ENCODE results near the gene SYT1. TPM values are rescaled to one million over a fixed set of nuclear protein-coding genes. Genes with fewer than 3 reads are reported as not detected.
A peak's percentile ranks its signal among the peaks of the same experiment; 100 is the strongest.
"Not testable (repeated sequence)": the region's sequence is repeated elsewhere in the genome, so short reads cannot be mapped to it uniquely, and the experiment has no call there.

SYT1 gene
- total and polyA plus RNA-seq, 2 donors (not counting 3 experiments of a cell fraction or from before 2014, with no cell fraction given): 3.2 to 15.3 TPM

GRCh38 chr12:79426121-79426520, 561.5 kb downstream of the SYT1 start:
- H2AFZ ChIP-seq (ENCODE audit: low read depth, low read length): peak overlapping the region; percentile 27
- no peak for DNase-seq (ENCODE audit: low read depth, low spot score)

GRCh38 chr12:79426744-79427143, 562.2 kb downstream of the SYT1 start:
- BruUV-seq (replicated peaks); intact Hi-C loops (cut with micrococcal nuclease): not testable (repeated sequence)

More at GRCh38 chr12:79426121-79426520, 561.5 kb downstream of the SYT1 start:
- Histone ChIP-seq H3K79me2 (ENCODE audit: control insufficient read depth, insufficient read depth, low read length) (no peaks in the 10 kb centered on the region), H3K4me1 (ENCODE audit: control insufficient read depth, extremely low read depth, insufficient read depth, low read length) (peaks cover 46% of the 10 kb centered on the region), H3K27ac (ENCODE audit: insufficient read depth, low read depth, low read length) (no peak overlapping the region), H3K4me2 (ENCODE audit: insufficient read depth, low read length) (no peak overlapping the region), H3K27me3 (ENCODE audit: control insufficient read depth in 2 of 2, insufficient read depth in 2 of 2, low read length in 2 of 2) (no peaks in the 10 kb centered on the region), H3K36me3 (ENCODE audit: control insufficient read depth in 2 of 2, extremely low read depth in 1 of 2, insufficient read depth in 2 of 2, low read length in 2 of 2) (no peaks in the 10 kb centered on the region), H3K9me1 (replicated peaks; ENCODE audit: control insufficient read depth, extremely low read depth, insufficient read depth, low read length) (no peaks in the 10 kb centered on the region), H3K9me3 (replicated peaks; ENCODE audit: control insufficient read depth, insufficient read depth, low read length) (no peaks in the 10 kb centered on the region), H3K9ac (replicated peaks; ENCODE audit: extremely low read depth, insufficient read depth, low read length) (no peak overlapping the region), H3K4me3 (replicated peaks in 1 of 3; ENCODE audit: insufficient read depth in 1 of 3, low read depth in 1 of 3, low read length in 3 of 3) (no peak overlapping the region), H4K20me1 (replicated peaks; ENCODE audit: control insufficient read depth, extremely low read depth, insufficient read depth, low read length) (no peaks in the 10 kb centered on the region)
- dilution Hi-C loops (cut with MboI; ENCODE audit: extremely low pct_ligation_motif_present, low sequenced_read_pairs): no loop called here
- CTCF ChIA-PET: interaction anchor here (1.0 to 1.9 kb wide), 4 partner anchors 13 to 761 kb away, joined by 3 to 4 read pairs (median 4); no protein-coding TSS in a partner anchor
- TF ChIP-seq GATA2 (IDR thresholded peaks at IDR 0.05; ENCODE audit: insufficient read depth, insufficient read length, low read depth, low read length): no peak
- TF ChIP-seq EZH2 (IDR thresholded peaks at IDR 0.05; ENCODE audit: borderline replicate concordance, low read depth, low read length, severe bottlenecking): no peak
- TF ChIP-seq JUN (IDR thresholded peaks at IDR 0.05; ENCODE audit: borderline replicate concordance, insufficient read depth, insufficient read length, low read depth): no peak
- no peak for TF ChIP-seq MYC (IDR thresholded peaks at IDR 0.05; ENCODE audit: low read depth, low read length)
- no peak for TF ChIP-seq POLR2A (IDR thresholded peaks at IDR 0.05; ENCODE audit: low read depth, low read length)
- no peak for TF ChIP-seq MAX (IDR thresholded peaks at IDR 0.05; ENCODE audit: insufficient read depth, insufficient read length)
- no peak for TF ChIP-seq POLR2AphosphoS5 (IDR thresholded peaks at IDR 0.05; ENCODE audit: insufficient read depth, low read depth, low read length)
- TF ChIP-seq FOS (IDR thresholded peaks at IDR 0.05; ENCODE audit: borderline replicate concordance, insufficient read depth, low read length): no peak
- no peak for TF ChIP-seq CTCF (IDR thresholded peaks at IDR 0.05; ENCODE audit: extremely low read depth in 1 of 2, insufficient read depth in 1 of 2, low read depth in 1 of 2, low read length in 2 of 2)
- BruUV-seq (replicated peaks): no TSS peak
- FAIRE-seq: no peak
- POLR2A ChIA-PET: interaction anchor here (0.6 kb wide), 1 partner anchor 123 kb away, joined by 5 read pairs; no protein-coding TSS in a partner anchor
- intact Hi-C loops (cut with micrococcal nuclease): no loop called here

More at GRCh38 chr12:79426744-79427143, 562.2 kb downstream of the SYT1 start:
- H3K4me2 ChIP-seq (ENCODE audit: insufficient read depth, low read length); H3K4me3 ChIP-seq (replicated peaks in 1 of 3; ENCODE audit: insufficient read depth in 1 of 3, low read depth in 1 of 3, low read length in 3 of 3); H3K9ac ChIP-seq (replicated peaks; ENCODE audit: extremely low read depth, insufficient read depth, low read length); FAIRE-seq; H3K27ac ChIP-seq (ENCODE audit: insufficient read depth, low read depth, low read length); H3K9me1 ChIP-seq (replicated peaks; ENCODE audit: control insufficient read depth, extremely low read depth, insufficient read depth, low read length); H3K79me2 ChIP-seq (ENCODE audit: control insufficient read depth, insufficient read depth, low read length); dilution Hi-C loops (cut with MboI; ENCODE audit: extremely low pct_ligation_motif_present, low sequenced_read_pairs); H3K27me3 ChIP-seq (ENCODE audit: control insufficient read depth in 2 of 2, insufficient read depth in 2 of 2, low read length in 2 of 2); POLR2A ChIA-PET; DNase-seq (ENCODE audit: low read depth, low spot score); H3K36me3 ChIP-seq (ENCODE audit: control insufficient read depth in 2 of 2, extremely low read depth in 1 of 2, insufficient read depth in 2 of 2, low read length in 2 of 2); H3K9me3 ChIP-seq (replicated peaks; ENCODE audit: control insufficient read depth, insufficient read depth, low read length); H4K20me1 ChIP-seq (replicated peaks; ENCODE audit: control insufficient read depth, extremely low read depth, insufficient read depth, low read length): not testable (repeated sequence)
- CTCF ChIA-PET: interaction anchor here (1.0 to 1.9 kb wide), 4 partner anchors 17 to 760 kb away, joined by 3 to 4 read pairs (median 3); no protein-coding TSS in a partner anchor
- Histone ChIP-seq H3K4me1 (ENCODE audit: control insufficient read depth, extremely low read depth, insufficient read depth, low read length) (peaks cover 40% of the 10 kb centered on the region), H2AFZ (ENCODE audit: low read depth, low read length) (peak overlapping the region; percentile 4)

Measured in endothelial cell of umbilical vein (primary cell).